Measurements from ENCODE around the gene PRKCE.

GRCh38 chr2:45946023-45946422, 294.5 kb downstream of the PRKCE start:
- TF ChIP-seq, protein P1, sequence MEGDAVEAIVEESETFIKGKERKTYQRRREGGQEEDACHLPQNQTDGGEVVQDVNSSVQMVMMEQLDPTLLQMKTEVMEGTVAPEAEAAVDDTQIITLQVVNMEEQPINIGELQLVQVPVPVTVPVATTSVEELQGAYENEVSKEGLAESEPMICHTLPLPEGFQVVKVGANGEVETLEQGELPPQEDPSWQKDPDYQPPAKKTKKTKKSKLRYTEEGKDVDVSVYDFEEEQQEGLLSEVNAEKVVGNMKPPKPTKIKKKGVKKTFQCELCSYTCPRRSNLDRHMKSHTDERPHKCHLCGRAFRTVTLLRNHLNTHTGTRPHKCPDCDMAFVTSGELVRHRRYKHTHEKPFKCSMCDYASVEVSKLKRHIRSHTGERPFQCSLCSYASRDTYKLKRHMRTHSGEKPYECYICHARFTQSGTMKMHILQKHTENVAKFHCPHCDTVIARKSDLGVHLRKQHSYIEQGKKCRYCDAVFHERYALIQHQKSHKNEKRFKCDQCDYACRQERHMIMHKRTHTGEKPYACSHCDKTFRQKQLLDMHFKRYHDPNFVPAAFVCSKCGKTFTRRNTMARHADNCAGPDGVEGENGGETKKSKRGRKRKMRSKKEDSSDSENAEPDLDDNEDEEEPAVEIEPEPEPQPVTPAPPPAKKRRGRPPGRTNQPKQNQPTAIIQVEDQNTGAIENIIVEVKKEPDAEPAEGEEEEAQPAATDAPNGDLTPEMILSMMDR (IDR thresholded peaks at IDR 0.05) = no peak
- TF ChIP-seq POLR2AphosphoS5 (IDR thresholded peaks at IDR 0.05) (no peak), POLR2A (IDR thresholded peaks at IDR 0.05) (no peak), EP300 (IDR thresholded peaks at IDR 0.05) (no peak)

Data from sigmoid colon (tissue), 4 donors.